Gastrocnemius medialis (tissue), 4 donors: ENCODE data around the gene SPACA7. TPM values are rescaled to one million over a fixed set of nuclear protein-coding genes. Genes with fewer than 3 reads are reported as not detected.

ENCODE experiments used
- ATAC-seq, 2 donors: fragments of 150-250 bp; one replicate each; pipeline ENCODE4 v1.9.1; 2016
- DNase-seq, 2 donors: peaks; one replicate each; pipeline ENCODE4 v3.0.0-alpha.2; 2019
- H3K27ac ChIP-seq, 4 donors: fragments of 200-600 bp; sonication (generic); 1 replicate in 1 of 4; 2 replicates in 3 of 4; pipeline ENCODE4 v1.5.1; 2016 to 2018; ENCODE audit warnings: mild to moderate bottlenecking in 2 of 4, moderate library complexity in 1 of 4
- H3K27me3 ChIP-seq, 3 donors: fragments of 200-600 bp; sonication (generic) in 2 of 3; 1 replicate in 1 of 3; 2 replicates in 2 of 3; pipeline versions ENCODE4 v1.5.1 to v1.6.0; 2016 to 2019; ENCODE audit warnings: mild to moderate bottlenecking in 1 of 3, moderate library complexity in 1 of 3
- H3K36me3 ChIP-seq, 2 donors: fragments of 200-600 bp; sonication (generic) in 1 of 2; one replicate each; pipeline ENCODE4 v1.5.1; 2017 to 2018
- H3K4me1 ChIP-seq, 2 donors: fragments of 200-600 bp; sonication (generic) in 1 of 2; one replicate each; pipeline ENCODE4 v1.5.1; 2016 to 2017; ENCODE audit warnings: mild to moderate bottlenecking in 2 of 2
- H3K4me3 ChIP-seq, 4 donors: fragments of 200-600 bp; sonication (generic) in 3 of 4; 1 replicate in 1 of 4; 2 replicates in 3 of 4; pipeline ENCODE4 v1.5.1; 2016 to 2019; ENCODE audit warnings: mild to moderate bottlenecking in 2 of 4
- H3K9me3 ChIP-seq, 3 donors: fragments of 200-600 bp; sonication (generic) in 2 of 3; 1 replicate in 1 of 3; 2 replicates in 2 of 3; pipeline ENCODE4 v1.5.1; 2016 to 2019
- CTCF ChIP-seq, 5 experiments: fragments of 450-650 bp in 3 of 5; fragments of 200-600 bp in 2 of 5; sonication (generic) in 2 of 5; IDR thresholded peaks in 4 of 5; conservative IDR thresholded peaks in 1 of 5; 1 replicate in 4 of 5; 2 replicates in 1 of 5; pipeline ENCODE4 v1.5.1; 2016 to 2019; ENCODE audit warnings: antibody characterized with exemption in 5 of 5, mild to moderate bottlenecking in 3 of 5, moderate library complexity in 3 of 5
- POLR2A ChIP-seq, 2 donors: fragments of 450-650 bp; IDR thresholded peaks; one replicate each; pipeline ENCODE4 v1.6.1; 2017; ENCODE audit warnings: antibody characterized with exemption in 2 of 2, mild to moderate bottlenecking in 2 of 2, moderate library complexity in 2 of 2
- in situ Hi-C, 4 donors: fragments of 200-750 bp; cut with MboI; loops; one replicate each; pipeline versions ENCODE4 v1.15.0 to v1.8.0; 2017; ENCODE audit warnings: low sequenced_read_pairs in 4 of 4
- intact Hi-C: fragments of 100-400 bp; cut with DNase I; formaldehyde crosslinking; loops from one replicate; pipeline ENCODE4 v1.15.1; 2023; ENCODE audit warnings: low total_unique reads
- total RNA-seq, 4 donors: library from RNA; depleted of rRNA; stranded (reverse); fragments of >200 nt; gene quantifications; one replicate each; pipeline versions ENCODE4 v1.1.0 to v1.2.3, GENCODE V29; 2016

SPACA7 gene
- total RNA-seq, 4 donors from 2014 or later = not detected

GRCh38 chr13:112444416-112445399 lies 68.6 kb downstream of the SPACA7 start:
- Histone ChIP-seq H3K4me3 (no peak overlapping the region), H3K36me3 (no peaks in the 10 kb centered on the region), H3K9me3 (no peaks in the 10 kb centered on the region), H3K27ac (no peak overlapping the region), H3K4me1 (no peaks in the 10 kb centered on the region), H3K27me3 (peaks cover 13 to 29% (median 18%) of the 10 kb centered on the region in 3 donors)
- in situ Hi-C loops (loop anchor here in 2 of 4 donors (10.0 to 25.0 kb wide), 2 partner anchors 970 to 982 kb away; no protein-coding TSS in a partner anchor), intact Hi-C loops (loop anchor here (10.0 kb wide), 1 partner anchor 970 kb away; no protein-coding TSS in a partner anchor)
- ATAC-seq = no peak
- TF ChIP-seq POLR2A (IDR thresholded peaks at IDR 0.05) (no peak), CTCF (IDR thresholded peaks at IDR 0.05 in 4 of 5, conservative IDR thresholded peaks at IDR 0.05 in 1 of 5) (no peak)
- no peak for DNase-seq

- Histone ChIP-seq H3K27me3 (peaks cover 13 to 29% (median 18%) of the 10 kb centered on the region in 3 donors), H3K9me3 (no peaks in the 10 kb centered on the region), H3K36me3 (no peaks in the 10 kb centered on the region), H3K27ac (no peak overlapping the region), H3K4me1 (no peaks in the 10 kb centered on the region), H3K4me3 (no peak overlapping the region)
- ATAC-seq (no peak), DNase-seq (no peak)
- TF ChIP-seq POLR2A (IDR thresholded peaks at IDR 0.05) = no peak
- no peak for TF ChIP-seq CTCF (IDR thresholded peaks at IDR 0.05 in 4 of 5, conservative IDR thresholded peaks at IDR 0.05 in 1 of 5)
- intact Hi-C loops = loop anchor here (10.0 kb wide), 1 partner anchor 971 kb away; no protein-coding TSS in a partner anchor
- in situ Hi-C loops = loop anchor here in 2 of 4 donors (10.0 to 25.0 kb wide), 2 partner anchors 971 to 983 kb away; no protein-coding TSS in a partner anchor
These were observed 69.5 kb downstream of the SPACA7 start for GRCh38 chr13:112445411-112446271.

- Histone ChIP-seq H3K27ac (no peak overlapping the region), H3K27me3 (peaks cover 13 to 27% (median 17%) of the 10 kb centered on the region in 3 donors), H3K36me3 (no peaks in the 10 kb centered on the region), H3K9me3 (no peaks in the 10 kb centered on the region), H3K4me1 (no peaks in the 10 kb centered on the region), H3K4me3 (no peak overlapping the region)
- no peak for TF ChIP-seq POLR2A (IDR thresholded peaks at IDR 0.05)
- TF ChIP-seq CTCF (IDR thresholded peaks at IDR 0.05 in 4 of 5, conservative IDR thresholded peaks at IDR 0.05 in 1 of 5) = no peak
- ATAC-seq = no peak
- DNase-seq = no peak
- intact Hi-C loops (loop anchor here (10.0 kb wide), 1 partner anchor 972 kb away; no protein-coding TSS in a partner anchor), in situ Hi-C loops (loop anchor here in 2 of 4 donors (10.0 to 25.0 kb wide), 2 partner anchors 972 to 984 kb away; no protein-coding TSS in a partner anchor)
These were observed 70.2 kb downstream of the SPACA7 start for GRCh38 chr13:112446347-112446861.

GRCh38 chr13:112446867-112447266 lies 70.7 kb downstream of the SPACA7 start:
- Histone ChIP-seq H3K27ac (no peak overlapping the region), H3K4me1 (no peaks in the 10 kb centered on the region), H3K27me3 (peaks cover 13 to 23% (median 14%) of the 10 kb centered on the region in 3 donors), H3K4me3 (no peak overlapping the region), H3K9me3 (no peaks in the 10 kb centered on the region), H3K36me3 (no peaks in the 10 kb centered on the region)
- DNase-seq (no peak), ATAC-seq (no peak)
- intact Hi-C loops (loop anchor here (10.0 kb wide), 1 partner anchor 972 kb away; no protein-coding TSS in a partner anchor), in situ Hi-C loops (loop anchor here in 2 of 4 donors (10.0 to 25.0 kb wide), 2 partner anchors 972 to 985 kb away; no protein-coding TSS in a partner anchor)
- TF ChIP-seq POLR2A (IDR thresholded peaks at IDR 0.05) (no peak), CTCF (IDR thresholded peaks at IDR 0.05 in 4 of 5, conservative IDR thresholded peaks at IDR 0.05 in 1 of 5) (no peak)
